Middle frontal gyrus (tissue), 1 donor: ENCODE measurements around the gene MED13L.

Experiments
- DNase-seq: peaks from one replicate; pipeline ENCODE4 v3.0.0-alpha.2; 2015; ENCODE audit warnings: low spot score; ENCODE audit errors: extremely low spot score

The MED13L gene

GRCh38 chr12:116092776-116093175 is 184.7 kb downstream of the MED13L start:
- no peak for DNase-seq

DNA sequence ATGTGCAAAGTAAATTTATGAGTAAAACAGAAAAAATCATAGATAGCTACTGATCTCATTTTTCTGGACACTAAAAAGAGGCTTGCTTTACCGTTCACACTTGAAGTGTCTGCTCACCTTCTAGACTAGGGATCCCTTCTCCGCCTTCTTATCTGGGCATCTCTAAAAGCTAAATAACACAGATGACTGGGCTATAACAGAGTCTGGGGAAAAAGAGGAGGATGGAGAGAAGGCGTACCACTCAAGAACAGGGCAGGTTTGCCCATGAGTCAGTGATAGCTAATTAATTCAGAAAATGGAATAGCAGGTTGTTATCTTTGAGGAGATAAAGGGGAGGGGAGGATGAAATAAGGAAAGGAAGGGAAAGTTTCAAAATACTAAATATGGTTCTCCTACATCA is 185.3 kb downstream of the MED13L start:
- no peak for DNase-seq

GRCh38 chr12:116091579-116091978 is 185.9 kb downstream of the MED13L start:
- no peak for DNase-seq

GRCh38 chr12:116090516-116090915 is 187.0 kb downstream of the MED13L start:
- no peak for DNase-seq

DNA sequence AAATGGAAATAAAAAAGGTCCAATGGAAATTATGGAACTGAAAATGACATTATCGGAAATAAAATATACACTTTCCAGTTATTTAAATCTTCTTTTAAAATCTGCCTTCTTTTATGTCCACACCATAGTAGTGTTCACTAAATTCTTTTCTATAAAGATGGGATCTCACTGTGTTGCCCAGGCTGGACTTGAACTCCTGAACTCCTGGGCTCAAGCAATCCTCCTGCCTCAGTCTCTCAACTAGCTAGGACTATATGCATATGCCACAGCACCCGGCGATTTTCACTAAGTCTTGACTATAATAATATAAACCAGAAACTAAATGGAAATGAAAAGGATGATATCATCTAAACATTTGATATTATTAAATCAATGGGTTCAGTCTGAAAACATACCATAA is 188.4 kb downstream of the MED13L start:
- DNase-seq = no peak

- no peak for DNase-seq
Measured at GRCh38 chr12:116087962-116088361, 189.5 kb downstream of the MED13L start.

GRCh38 chr12:116087399-116087798 is 190.1 kb downstream of the MED13L start:
- DNase-seq = no peak

- DNase-seq = no peak
Measured at GRCh38 chr12:116080415-116080814, 197.1 kb downstream of the MED13L start.

GRCh38 chr12:116078396-116078795 is 199.1 kb downstream of the MED13L start:
- no peak for DNase-seq

GRCh38 chr12:116077431-116077830 is 200.1 kb downstream of the MED13L start:
- DNase-seq = no peak

- DNase-seq = no peak
Measured at GRCh38 chr12:116076399-116076798, 201.1 kb downstream of the MED13L start.

DNA sequence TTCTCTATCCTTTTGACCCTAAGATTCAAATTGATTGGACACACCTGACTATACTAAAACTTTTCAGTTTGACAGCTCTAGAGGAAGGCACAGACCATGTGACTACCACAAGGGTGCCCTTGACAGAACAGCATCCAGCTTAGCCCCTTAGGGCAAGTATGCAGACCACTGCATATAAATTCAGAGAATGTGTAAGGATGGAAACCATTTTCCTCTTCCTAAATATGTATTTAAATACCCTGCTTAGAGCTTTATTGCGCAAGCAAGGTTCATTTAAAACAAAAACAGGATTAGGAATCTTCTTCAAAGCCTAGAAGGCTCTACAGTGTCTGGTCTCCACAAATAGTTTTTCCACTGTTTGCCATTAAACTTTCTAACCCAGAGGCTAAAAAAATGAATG is 202.8 kb downstream of the MED13L start:
- no peak for DNase-seq

DNA sequence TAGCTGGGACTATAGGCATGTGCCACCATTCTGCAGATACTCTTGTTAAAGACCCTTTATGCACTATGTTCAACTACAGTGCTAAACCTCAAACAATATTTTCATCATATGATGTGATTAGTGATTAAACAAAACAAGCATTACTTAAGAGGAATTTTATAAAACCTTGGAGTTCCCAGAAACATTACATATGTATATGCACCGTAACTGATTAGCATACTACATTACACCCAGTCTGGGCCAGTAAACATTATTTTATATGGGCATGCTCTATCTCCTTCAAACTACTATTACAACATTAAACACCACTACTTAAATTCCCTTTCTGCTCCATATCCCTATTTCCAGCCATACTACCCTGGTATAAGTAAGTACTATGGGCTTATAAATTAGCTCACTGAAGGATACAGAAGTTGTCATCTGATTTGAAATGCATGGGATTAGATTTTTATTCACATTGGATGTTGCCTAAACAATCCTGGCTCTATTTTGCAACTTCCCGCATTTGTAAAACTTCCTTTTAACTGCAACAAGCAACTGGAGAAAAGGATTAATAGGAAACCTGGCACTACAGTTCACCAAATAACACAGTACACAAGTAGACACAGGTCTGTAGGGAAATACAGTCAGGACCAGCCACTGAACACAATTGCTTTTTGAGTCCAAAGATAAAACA is 205.8 kb downstream of the MED13L start:
- no peak for DNase-seq

DNA sequence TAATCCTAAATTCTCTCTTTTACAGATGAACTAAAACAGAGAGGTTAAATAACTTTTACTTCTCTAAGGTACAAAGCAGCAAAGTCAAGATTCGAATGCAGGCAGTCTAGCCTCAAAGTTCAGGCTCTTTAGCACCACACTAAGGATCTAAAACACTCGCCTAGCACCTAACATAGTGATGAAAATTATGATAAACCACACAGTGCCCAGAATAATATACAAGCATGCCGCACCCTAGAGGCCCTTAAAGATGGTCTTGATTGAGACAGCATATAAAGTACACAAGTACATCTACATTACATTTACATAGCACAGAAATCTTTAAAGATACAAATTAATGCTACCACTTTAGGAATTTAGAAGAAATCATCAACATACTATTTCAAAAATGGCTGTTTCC is 207.0 kb downstream of the MED13L start:
- no peak for DNase-seq

DNA sequence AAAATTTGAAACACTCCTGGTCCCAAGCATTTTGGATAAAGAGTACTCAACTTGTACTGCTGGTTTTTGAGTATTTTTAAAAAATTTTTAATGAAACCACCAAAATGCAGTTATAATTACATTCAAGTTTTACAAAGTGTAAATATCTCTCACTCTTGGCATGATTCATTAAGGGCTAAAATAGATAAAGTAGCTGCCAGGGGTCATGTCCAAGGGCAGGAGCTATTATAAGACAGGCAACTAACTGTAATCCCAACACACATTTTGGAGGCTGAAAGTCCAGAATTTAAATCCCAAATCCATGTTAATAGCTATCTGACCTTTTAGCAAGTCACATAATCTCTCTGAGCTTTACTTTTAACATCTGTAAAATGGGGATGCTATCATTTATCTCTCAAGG is 207.6 kb downstream of the MED13L start:
- DNase-seq = no peak

- no peak for DNase-seq
Measured at GRCh38 chr12:116068853-116069252, 208.6 kb downstream of the MED13L start.

DNA sequence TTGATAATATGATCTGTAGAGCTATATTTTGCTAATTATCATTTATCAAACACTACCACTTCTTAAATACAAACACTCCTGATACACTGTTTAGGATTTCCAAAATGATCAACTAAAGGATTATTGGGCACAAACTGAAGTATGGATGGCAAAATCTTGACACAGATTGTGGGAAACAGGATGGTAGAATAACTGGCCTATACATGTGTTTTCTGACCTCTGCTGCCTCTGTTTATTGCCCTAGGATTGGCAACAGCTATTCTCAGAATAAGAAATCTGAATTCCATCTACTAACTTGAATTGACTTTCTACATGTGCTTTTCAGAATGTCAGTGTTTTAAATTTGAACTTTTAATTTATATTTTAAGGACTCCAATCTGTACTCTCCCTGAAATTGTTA is 209.1 kb downstream of the MED13L start:
- DNase-seq = no peak

DNA sequence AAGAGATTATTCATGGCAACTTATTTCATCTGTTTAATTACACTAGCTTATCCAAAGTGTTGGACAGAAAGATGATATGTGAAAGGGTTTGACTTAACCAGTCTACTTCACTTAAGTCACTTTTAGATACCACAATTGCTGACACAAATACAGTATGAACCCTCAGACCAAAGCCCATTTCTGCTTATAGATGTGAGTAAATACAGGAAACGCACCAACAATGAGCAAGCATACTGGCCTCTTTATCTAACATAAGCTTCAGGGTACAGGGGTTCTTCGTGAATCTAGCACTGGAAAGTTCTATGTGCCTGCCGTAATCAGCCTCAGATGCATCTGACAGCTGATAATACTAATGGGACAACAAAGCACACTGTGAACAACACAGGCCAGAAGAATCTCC is 209.6 kb downstream of the MED13L start:
- DNase-seq = no peak

- DNase-seq = no peak
Measured at GRCh38 chr12:116066381-116067230, 210.9 kb downstream of the MED13L start.

DNA sequence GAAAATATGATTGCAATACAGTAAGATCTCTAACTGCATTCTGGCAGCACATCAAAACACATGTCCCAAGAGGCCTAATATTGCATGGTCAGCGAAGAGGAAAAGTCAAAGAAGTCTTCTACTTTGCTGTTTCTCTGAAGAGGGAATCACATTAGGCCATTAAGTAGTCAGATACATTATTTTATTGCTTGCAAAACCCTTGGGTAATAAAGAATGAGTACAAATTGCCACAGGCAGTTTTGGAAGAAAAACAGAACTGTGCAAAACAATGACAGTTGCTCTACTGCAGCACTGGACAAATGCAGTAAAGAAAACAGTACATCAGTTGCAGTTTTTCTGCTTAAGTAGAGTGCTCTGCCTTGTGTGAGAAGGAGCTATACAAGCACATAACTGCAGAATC is 211.9 kb downstream of the MED13L start:
- DNase-seq = no peak

GRCh38 chr12:116064493-116064892 is 213.0 kb downstream of the MED13L start:
- DNase-seq = no peak

DNA sequence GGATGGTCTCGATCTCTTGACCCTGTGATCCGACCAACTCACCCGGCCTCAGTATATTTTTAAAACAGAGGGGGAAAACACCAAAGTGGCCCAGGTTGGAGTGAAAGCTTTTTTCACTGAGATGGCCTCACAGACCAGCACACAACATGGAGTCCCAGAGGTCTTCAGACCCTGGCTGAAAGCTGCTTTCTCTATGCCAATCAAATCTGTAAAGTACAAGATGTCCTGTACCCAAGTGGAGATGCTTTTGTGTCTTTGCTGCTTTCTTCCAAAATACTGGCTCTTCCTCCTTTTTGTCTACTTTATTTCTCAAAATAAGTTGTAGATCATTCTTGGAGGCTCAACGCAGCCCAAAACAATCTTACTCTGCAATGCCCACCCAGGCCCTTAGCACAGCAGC is 214.8 kb downstream of the MED13L start:
- no peak for DNase-seq

DNA sequence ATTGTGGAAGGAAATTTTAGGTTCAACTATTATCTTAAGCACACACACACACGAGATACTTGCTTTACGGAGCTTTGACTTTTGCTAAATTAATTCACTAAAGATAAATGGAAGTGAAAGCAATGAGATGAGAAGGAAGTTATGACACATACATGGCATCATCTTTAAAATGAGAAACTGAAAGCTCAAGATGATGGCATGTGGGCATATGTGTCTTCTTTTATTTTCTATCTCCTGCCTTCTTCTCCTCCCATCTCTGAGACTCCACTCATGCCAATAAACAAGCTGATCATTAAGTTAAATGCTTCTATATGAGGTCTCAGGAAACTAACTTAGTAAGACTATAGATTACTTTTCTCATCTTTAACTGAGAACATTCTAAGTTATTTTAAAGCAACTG is 216.7 kb downstream of the MED13L start:
- DNase-seq = no peak
